GM21447 (cell line): ENCODE results near the gene MORN1.

Experiments used
- ATAC-seq: cut with Tn5 transposase; IDR thresholded peaks from one replicate; pipeline ENCODE4 v1.9.1; 2021; ENCODE audit not compliant: unreplicated experiment

Gene MORN1

GRCh38 chr1:2405588-2406295 lies 14.4 kb upstream of the MORN1 start:
- ATAC-seq, result no peak

DNA sequence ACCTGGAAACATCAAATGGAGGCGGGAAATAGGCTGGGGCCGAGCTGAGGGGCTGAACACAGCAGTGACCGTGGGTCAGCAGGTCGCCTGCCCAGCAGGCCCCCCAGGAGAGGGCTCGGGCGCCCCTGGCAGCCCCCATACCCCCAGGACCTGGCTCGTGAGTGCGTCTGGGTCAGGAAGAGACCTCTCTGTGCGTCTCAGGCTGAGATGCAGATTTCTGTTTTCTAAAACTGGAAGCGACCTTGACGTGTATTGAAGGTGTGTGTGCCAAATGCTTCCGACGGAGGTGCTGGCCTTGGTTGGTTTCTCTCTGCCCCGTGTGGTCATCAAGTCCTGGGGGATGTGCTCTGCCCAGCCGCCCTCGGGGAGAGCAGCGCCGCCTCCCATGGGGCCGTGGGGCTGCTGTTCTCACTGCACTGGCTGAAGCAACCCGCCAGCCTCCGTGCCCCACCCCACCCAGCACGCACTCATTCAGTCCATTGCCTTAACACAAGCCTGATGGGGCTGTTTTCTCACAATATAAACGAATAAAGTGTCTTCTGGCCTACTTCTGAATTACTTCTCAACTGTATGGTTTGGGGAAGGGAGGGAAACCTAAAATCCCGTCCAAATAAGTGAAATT lies 13.6 kb upstream of the MORN1 start:
- ATAC-seq, result no peak

DNA sequence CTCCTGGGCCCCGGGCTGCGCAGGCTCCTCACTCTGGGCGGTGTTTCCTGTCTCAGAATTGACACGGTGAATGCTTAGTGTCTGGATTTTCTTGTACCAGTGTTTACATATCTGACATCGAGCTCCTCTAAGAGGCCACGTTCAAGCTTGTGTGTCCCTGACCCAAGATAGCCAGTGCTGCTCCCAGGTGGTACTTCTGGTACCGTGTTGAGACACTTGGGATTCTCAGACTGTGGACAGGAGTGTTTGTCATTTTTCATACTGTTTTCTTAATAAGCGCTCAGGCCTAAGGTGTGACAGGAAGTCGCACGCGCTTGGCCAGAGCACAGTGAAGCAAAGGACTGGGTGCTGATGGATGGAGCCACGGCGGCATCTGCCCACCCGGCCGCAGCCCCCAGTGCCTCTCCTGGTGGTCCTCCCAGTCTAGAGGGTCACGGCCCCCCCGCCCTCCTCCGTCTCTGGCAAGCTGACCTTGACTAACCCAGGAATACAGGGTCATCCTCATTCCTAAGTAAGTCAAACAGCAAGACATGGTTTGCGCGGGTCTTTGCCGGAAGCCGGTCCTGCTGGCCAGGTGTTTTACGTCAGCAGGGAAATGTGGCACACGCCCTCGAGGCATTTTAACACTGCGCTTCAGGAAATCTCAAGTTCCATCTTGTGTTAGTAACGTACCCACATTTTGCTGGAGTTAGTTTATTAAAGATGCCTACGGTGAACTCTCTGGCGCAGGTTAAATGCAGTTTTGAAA lies 13.0 kb upstream of the MORN1 start:
- no peak for ATAC-seq

- ATAC-seq, result no peak
Measured at GRCh38 chr1:2403273-2403672, 11.9 kb upstream of the MORN1 start.

GRCh38 chr1:2402420-2402819 lies 11.1 kb upstream of the MORN1 start:
- no peak for ATAC-seq

DNA sequence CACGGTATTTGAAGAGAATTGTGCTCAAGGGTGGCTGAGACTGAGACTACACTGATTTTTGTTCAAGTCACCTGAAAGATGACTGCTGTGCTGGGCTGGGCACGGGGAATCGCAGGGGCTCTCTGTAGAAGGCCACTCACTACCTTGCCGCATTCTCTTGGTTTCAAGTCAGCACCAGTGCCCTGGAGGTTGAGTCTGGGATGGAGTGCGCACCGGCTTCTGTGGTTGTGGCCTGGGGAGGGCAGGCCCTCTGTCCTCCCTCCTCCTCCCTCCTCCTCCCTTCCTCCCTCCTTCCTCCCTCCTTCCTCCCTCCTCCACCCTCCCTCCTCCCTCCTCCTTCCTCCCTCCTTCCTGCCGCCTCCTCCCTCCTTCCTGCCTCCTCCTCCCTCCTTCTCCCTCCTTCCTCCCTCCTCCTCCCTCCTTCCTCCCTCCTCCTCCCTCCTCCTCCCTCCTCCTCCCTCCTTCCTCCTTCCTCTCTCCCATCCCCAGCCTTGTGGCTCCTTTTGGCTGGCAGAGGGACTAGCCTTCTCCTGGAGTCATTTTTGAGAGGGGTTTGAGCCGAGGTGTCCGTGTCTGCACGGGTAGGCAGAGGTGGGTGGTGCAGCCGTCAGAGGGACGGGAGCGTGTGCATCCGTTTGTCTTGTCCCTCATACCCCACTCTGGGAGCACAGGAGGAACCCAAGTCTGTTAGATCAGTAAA lies 9.7 kb upstream of the MORN1 start:
- ATAC-seq, result no peak

DNA sequence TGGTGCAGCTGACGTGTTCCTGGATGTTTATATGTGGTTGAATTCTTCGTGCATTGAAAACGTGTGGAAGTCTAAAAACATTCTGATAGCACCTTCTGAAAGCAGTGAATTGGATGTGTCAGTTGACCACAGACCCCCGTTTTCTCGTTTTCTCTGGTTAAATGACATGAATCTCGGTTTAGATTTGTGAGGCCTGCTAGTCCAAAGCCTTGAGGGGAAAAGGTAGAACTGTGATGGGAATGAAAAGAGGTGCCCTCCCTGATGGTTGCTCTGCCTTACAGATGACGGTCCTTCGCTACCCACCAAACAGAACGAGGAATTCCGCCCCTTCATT lies 9.2 kb upstream of the MORN1 start:
- no peak for ATAC-seq

GRCh38 chr1:2399890-2400575 lies 8.7 kb upstream of the MORN1 start:
- ATAC-seq, result no peak

- ATAC-seq, result no peak
Measured at GRCh38 chr1:2398871-2399270, 7.5 kb upstream of the MORN1 start.

- ATAC-seq, result no peak
Measured at GRCh38 chr1:2397007-2397679, 5.8 kb upstream of the MORN1 start.

DNA sequence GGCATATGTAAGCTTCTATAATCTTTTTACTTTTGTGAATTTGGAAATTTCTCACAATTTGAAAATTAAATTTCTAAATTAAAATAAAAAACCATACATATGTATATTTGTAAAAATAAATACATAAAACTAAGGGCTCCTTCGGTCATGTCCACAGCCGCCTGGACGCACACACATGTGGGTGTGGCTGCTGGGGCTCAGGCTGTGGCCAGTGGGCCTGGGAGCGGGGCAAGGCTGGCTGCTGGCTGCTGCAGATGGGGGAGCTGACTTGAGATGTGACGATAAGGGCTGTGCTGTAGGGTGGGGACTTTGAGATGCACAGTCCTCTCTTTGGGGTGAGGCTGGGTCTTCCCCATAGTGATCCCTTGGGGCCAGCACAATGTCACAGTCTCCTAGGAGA lies 5.1 kb upstream of the MORN1 start:
- no peak for ATAC-seq

GRCh38 chr1:2396059-2396458 lies 4.7 kb upstream of the MORN1 start:
- ATAC-seq, result no peak

- ATAC-seq, result no peak
Measured at GRCh38 chr1:2395245-2395644, 3.9 kb upstream of the MORN1 start.

DNA sequence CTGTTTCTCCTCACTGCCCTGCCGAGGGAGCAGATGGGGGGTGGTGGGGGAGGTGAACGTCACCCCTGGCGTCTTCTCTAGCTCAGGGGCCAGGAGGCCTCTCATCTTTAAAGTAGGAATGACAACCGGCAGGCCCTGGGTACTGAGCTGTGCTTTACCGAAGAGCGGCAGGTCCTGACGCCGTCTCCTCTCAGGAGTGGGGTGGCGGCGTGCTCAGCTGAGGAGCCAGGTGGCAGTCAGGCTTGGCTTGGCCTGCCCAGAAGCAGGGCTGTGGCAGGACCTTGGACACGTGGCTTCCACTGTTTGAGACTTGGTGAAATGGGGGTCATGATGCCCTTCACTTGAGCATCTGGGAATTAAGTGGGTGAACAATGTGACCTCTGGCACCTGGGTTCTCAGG lies 3.4 kb upstream of the MORN1 start:
- ATAC-seq, result no peak

DNA sequence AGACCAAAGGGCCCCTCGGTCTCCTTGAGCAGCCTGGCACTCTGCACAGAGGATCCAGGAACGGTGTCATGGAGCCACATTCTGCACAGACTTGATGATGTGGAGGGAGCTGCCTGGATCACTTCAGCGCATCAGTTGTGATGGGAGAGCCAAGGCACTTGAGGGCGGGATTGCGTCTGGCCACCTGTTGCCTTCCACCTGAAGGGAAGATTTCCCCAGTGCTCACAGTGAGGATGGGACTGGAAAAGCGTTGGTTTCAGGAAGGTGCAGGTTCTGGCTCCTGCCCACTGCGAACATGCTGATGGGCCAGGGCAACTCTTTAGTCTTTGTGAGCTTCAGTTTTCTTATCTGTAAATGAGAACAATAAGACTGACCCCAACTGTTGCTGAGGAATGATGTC lies 2.9 kb upstream of the MORN1 start:
- ATAC-seq, result no peak

DNA sequence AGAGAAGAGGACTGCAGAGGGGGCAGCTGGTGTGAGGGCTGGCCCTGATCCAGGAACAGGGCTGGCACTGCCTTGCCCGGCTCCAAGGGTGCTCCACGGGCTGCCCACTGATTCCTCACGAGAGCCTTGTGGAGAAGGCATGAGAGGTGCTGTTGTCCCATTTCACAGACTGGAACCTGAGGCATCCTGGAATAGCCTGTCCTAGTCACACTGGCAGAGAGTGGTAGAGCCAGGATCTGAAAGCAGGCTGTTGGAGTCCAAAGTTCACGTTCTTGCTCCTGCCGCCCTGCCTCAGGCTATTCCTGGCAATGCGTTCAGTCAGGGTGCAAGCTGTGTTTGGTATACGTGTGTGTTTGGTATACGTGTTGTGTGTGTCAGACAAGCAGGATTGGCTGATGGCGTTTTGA lies 2.1 kb upstream of the MORN1 start:
- ATAC-seq, result no peak

- ATAC-seq, result no peak
Measured at GRCh38 chr1:2392686-2393085, 1.3 kb upstream of the MORN1 start.

GRCh38 chr1:2391931-2392509 lies 666 bp upstream of the MORN1 start:
- peak; percentile 14 for ATAC-seq

- no peak for ATAC-seq
Measured at GRCh38 chr1:2389644-2390043, 1.7 kb downstream of the MORN1 start.
